Stimulated activated effector memory CD8-positive, alpha-beta T cell treated with anti-CD3 and anti-CD28 coated beads, Interleukin-12 subunit alpha, Interleukin-12 subunit beta, amount 100 ng/mL, for 72 hours (primary cell): Measurements from ENCODE around the gene DOCK11.

Source experiments
- ATAC-seq: fragments of 150-1000 bp; cut with Tn5 transposase; 2 replicates; pipeline ENCODE4 v1.10.0; 2021
- DNase-seq, 2 donors: peaks; one replicate each; pipeline ENCODE4 v3.0.0; 2021 to 2022; ENCODE audit warnings: low spot score in 2 of 2
- H3K27ac Mint-ChIP-seq: one replicate; pipeline ENCODE4 v1.8.0; 2022; ENCODE audit warnings: mild to moderate bottlenecking, mixed read lengths
- H3K36me3 Mint-ChIP-seq: one replicate; pipeline ENCODE4 v1.8.0; 2022; ENCODE audit warnings: mild to moderate bottlenecking, mixed read lengths
- H3K4me1 Mint-ChIP-seq: one replicate; pipeline ENCODE4 v1.8.0; 2022; ENCODE audit warnings: mixed read lengths
- H3K4me3 Mint-ChIP-seq: one replicate; pipeline ENCODE4 v1.8.0; 2022; ENCODE audit warnings: mild to moderate bottlenecking, mixed read lengths
- H3K9me3 Mint-ChIP-seq: one replicate; pipeline ENCODE4 v1.8.0; 2022; ENCODE audit warnings: mixed read lengths

Gene DOCK11

GRCh38 chrX:118536687-118537461 lies 41.3 kb downstream of the DOCK11 start:
- peaks cover 3% of the 10 kb centered on the region for H3K9me3 Mint-ChIP-seq
- peaks cover 38% of the 10 kb centered on the region for H3K4me1 Mint-ChIP-seq
- DNase-seq (peak in 1 of 2 donors; percentile 59), ATAC-seq (peak; percentile 68)
- peak overlapping the region; percentile 66 for H3K4me3 Mint-ChIP-seq
- peaks cover under 1% of the 10 kb centered on the region for H3K36me3 Mint-ChIP-seq
- H3K27ac Mint-ChIP-seq, result peak overlapping the region; percentile 91

- no peak for DNase-seq
- peak overlapping the region; percentile 67 for H3K27ac Mint-ChIP-seq
- H3K36me3 Mint-ChIP-seq, result peaks cover 3% of the 10 kb centered on the region
- peak overlapping the region; percentile 36 for H3K4me3 Mint-ChIP-seq
- ATAC-seq, result no peak
- peaks cover 32% of the 10 kb centered on the region for H3K4me1 Mint-ChIP-seq
- H3K9me3 Mint-ChIP-seq, result no peaks in the 10 kb centered on the region
These were observed 42.8 kb downstream of the DOCK11 start for GRCh38 chrX:118538386-118538785.

GRCh38 chrX:118540342-118540741 lies 44.7 kb downstream of the DOCK11 start:
- Mint-ChIP-seq H3K4me1 (peaks cover 23% of the 10 kb centered on the region), H3K36me3 (peaks cover 22% of the 10 kb centered on the region), H3K9me3 (no peaks in the 10 kb centered on the region), H3K27ac (no peak overlapping the region), H3K4me3 (no peak overlapping the region)
- DNase-seq, result no peak
- no peak for ATAC-seq

GRCh38 chrX:118541482-118541881 lies 45.9 kb downstream of the DOCK11 start:
- Mint-ChIP-seq H3K4me1 (peaks cover 15% of the 10 kb centered on the region), H3K4me3 (no peak overlapping the region), H3K27ac (no peak overlapping the region), H3K9me3 (no peaks in the 10 kb centered on the region), H3K36me3 (peaks cover 34% of the 10 kb centered on the region)
- ATAC-seq, result peak; percentile 79
- DNase-seq, result no peak

- Mint-ChIP-seq H3K4me3 (no peak overlapping the region), H3K36me3 (peaks cover 67% of the 10 kb centered on the region), H3K27ac (no peak overlapping the region), H3K4me1 (peaks cover 11% of the 10 kb centered on the region), H3K9me3 (no peaks in the 10 kb centered on the region)
- DNase-seq (no peak), ATAC-seq (no peak)
These were observed 49.9 kb downstream of the DOCK11 start for GRCh38 chrX:118545510-118545909.

GRCh38 chrX:118548841-118549240 lies 53.2 kb downstream of the DOCK11 start:
- no peak overlapping the region for H3K4me3 Mint-ChIP-seq
- ATAC-seq (no peak), DNase-seq (no peak)
- no peak overlapping the region for H3K27ac Mint-ChIP-seq
- peaks cover 75% of the 10 kb centered on the region for H3K36me3 Mint-ChIP-seq
- no peaks in the 10 kb centered on the region for H3K9me3 Mint-ChIP-seq
- H3K4me1 Mint-ChIP-seq, result peaks cover 8% of the 10 kb centered on the region

GRCh38 chrX:118550792-118551191 lies 55.2 kb downstream of the DOCK11 start:
- peaks cover 72% of the 10 kb centered on the region for H3K36me3 Mint-ChIP-seq
- H3K27ac Mint-ChIP-seq, result peak overlapping the region; percentile 63

GRCh38 chrX:118551426-118551825 lies 55.8 kb downstream of the DOCK11 start:
- Mint-ChIP-seq H3K9me3 (no peaks in the 10 kb centered on the region), H3K36me3 (peaks cover 72% of the 10 kb centered on the region), H3K27ac (no peak overlapping the region), H3K4me1 (peaks cover 15% of the 10 kb centered on the region), H3K4me3 (no peak overlapping the region)
- ATAC-seq (no peak), DNase-seq (no peak)

More at GRCh38 chrX:118550792-118551191, 55.2 kb downstream of the DOCK11 start:
- Mint-ChIP-seq H3K4me3 (no peak overlapping the region), H3K4me1 (peaks cover 15% of the 10 kb centered on the region), H3K9me3 (no peaks in the 10 kb centered on the region)
- no peak for ATAC-seq
- no peak for DNase-seq

- no peak overlapping the region for H3K27ac Mint-ChIP-seq
- H3K9me3 Mint-ChIP-seq, result no peaks in the 10 kb centered on the region
- ATAC-seq, result peak; percentile 65
- H3K4me1 Mint-ChIP-seq, result peaks cover 20% of the 10 kb centered on the region
- DNase-seq, result no peak
- no peak overlapping the region for H3K4me3 Mint-ChIP-seq
- peaks cover 72% of the 10 kb centered on the region for H3K36me3 Mint-ChIP-seq
These were observed 56.7 kb downstream of the DOCK11 start for GRCh38 chrX:118552121-118552900.

GRCh38 chrX:118553042-118553710 lies 57.6 kb downstream of the DOCK11 start:
- H3K36me3 Mint-ChIP-seq, result peaks cover 68% of the 10 kb centered on the region
- peaks cover 21% of the 10 kb centered on the region for H3K4me1 Mint-ChIP-seq
- ATAC-seq, result no peak

GRCh38 chrX:118554511-118554910 lies 58.9 kb downstream of the DOCK11 start:
- Mint-ChIP-seq H3K27ac (peak overlapping the region; percentile 35), H3K9me3 (no peaks in the 10 kb centered on the region), H3K4me3 (no peak overlapping the region), H3K4me1 (peaks cover 21% of the 10 kb centered on the region), H3K36me3 (peaks cover 61% of the 10 kb centered on the region)
- DNase-seq (no peak), ATAC-seq (peak; percentile 94)

More at GRCh38 chrX:118553042-118553710, 57.6 kb downstream of the DOCK11 start:
- H3K27ac Mint-ChIP-seq, result no peak overlapping the region
- H3K9me3 Mint-ChIP-seq, result no peaks in the 10 kb centered on the region
- H3K4me3 Mint-ChIP-seq, result no peak overlapping the region
- no peak for DNase-seq

GRCh38 chrX:118558926-118559325 lies 63.3 kb downstream of the DOCK11 start:
- Mint-ChIP-seq H3K27ac (no peak overlapping the region), H3K9me3 (no peaks in the 10 kb centered on the region), H3K4me3 (no peak overlapping the region), H3K4me1 (peaks cover 25% of the 10 kb centered on the region), H3K36me3 (peaks cover 75% of the 10 kb centered on the region)
- no peak for DNase-seq
- no peak for ATAC-seq

GRCh38 chrX:118560489-118560888 lies 64.9 kb downstream of the DOCK11 start:
- no peak overlapping the region for H3K4me3 Mint-ChIP-seq
- H3K4me1 Mint-ChIP-seq, result peaks cover 24% of the 10 kb centered on the region
- H3K27ac Mint-ChIP-seq, result peak overlapping the region; percentile 60
- DNase-seq (no peak), ATAC-seq (no peak)
- no peaks in the 10 kb centered on the region for H3K9me3 Mint-ChIP-seq
- H3K36me3 Mint-ChIP-seq, result peaks cover 77% of the 10 kb centered on the region

GRCh38 chrX:118562582-118563164 lies 67.1 kb downstream of the DOCK11 start:
- Mint-ChIP-seq H3K27ac (peak overlapping the region; percentile 80), H3K36me3 (peaks cover 77% of the 10 kb centered on the region)
- no peak for DNase-seq

GRCh38 chrX:118564498-118564897 lies 68.9 kb downstream of the DOCK11 start:
- Mint-ChIP-seq H3K4me1 (peaks cover 18% of the 10 kb centered on the region), H3K36me3 (peaks cover 94% of the 10 kb centered on the region), H3K4me3 (no peak overlapping the region), H3K27ac (no peak overlapping the region), H3K9me3 (no peaks in the 10 kb centered on the region)
- DNase-seq (no peak), ATAC-seq (no peak)

More at GRCh38 chrX:118562582-118563164, 67.1 kb downstream of the DOCK11 start:
- no peak overlapping the region for H3K4me3 Mint-ChIP-seq
- H3K4me1 Mint-ChIP-seq, result peaks cover 18% of the 10 kb centered on the region
- no peak for ATAC-seq
- H3K9me3 Mint-ChIP-seq, result no peaks in the 10 kb centered on the region
